K562 (cell line): ENCODE data around the gene OR2W3. TPM values are rescaled to one million over a fixed set of nuclear protein-coding genes. Genes with fewer than 3 reads are reported as not detected.
A peak's percentile ranks its signal among the peaks of the same experiment; 100 is the strongest.

Experiments
- ATAC-seq: fragments of 200-7000 bp; cut with Tn5 transposase; 3 replicates; pipeline ENCODE4 v1.9.1; 2020; ENCODE audit warnings: moderate library complexity
- BruUV-seq: library from RNA; stranded (reverse); fragments of 400-500 nt; replicated peaks from 2 replicates; lab custom pipeline; 2021; lab: Mats Ljungman, UMichigan
- CTCF ChIA-PET: fragments of 300-600 bp; formaldehyde crosslinking; extraction: SDS; loops from one replicate; lab custom pipeline; 2021; ENCODE audit warnings: low intra/inter-chr PET ratio; lab: Yijun Ruan, JAX
- POLR2A ChIA-PET: fragments of 300-600, 350-650 bp; sonication (Branson Sonifier 250); formaldehyde crosslinking; extraction: SDS; loops from one replicate; lab custom pipeline; 2021; ENCODE audit warnings: antibody characterized with exemption, inconsistent platforms; lab: Yijun Ruan, JAX
- DNase-seq, 4 experiments: peaks; one replicate each; pipeline versions ENCODE4 v3.0.0 to v3.0.0-alpha.2; 2011 to 2018; ENCODE audit warnings: low spot score in 3 of 4, mixed read lengths in 3 of 4; ENCODE audit errors: extremely low read depth in 1 of 4
- FAIRE-seq: peaks from 2 replicates; lab custom pipeline; 2011; peaks lifted over from hg19 to GRCh38; lab: Jason Lieb, UNC
- H2AFZ ChIP-seq: 2 replicates; pipeline ENCODE4 v1.6.0; 2011; ENCODE audit warnings: low read depth, low read length, control low read depth, inconsistent platforms
- H3K27ac ChIP-seq: fragments of 200-600 bp; 3 replicates; pipeline ENCODE4 v1.8.0; 2011; ENCODE audit warnings: low read depth, mild to moderate bottlenecking, control low read depth, inconsistent platforms, low read length, moderate library complexity, mixed read lengths; ENCODE audit errors: extremely low read depth
- H3K27me3 ChIP-seq, 2 experiments: fragments of 300-600 bp in 1 of 2; 2 replicates in 1 of 2; 3 replicates in 1 of 2; pipeline versions ENCODE4 v1.6.0 to v1.8.0; 2011; ENCODE audit warnings: inconsistent platforms in 2 of 2, low read length in 2 of 2, mild to moderate bottlenecking in 1 of 2, mixed read lengths in 1 of 2, moderate library complexity in 1 of 2; ENCODE audit not compliant: control insufficient read depth in 2 of 2, insufficient read depth in 2 of 2
- H3K36me3 ChIP-seq: fragments of 300-600 bp; 3 replicates; pipeline ENCODE4 v1.8.0; 2011; ENCODE audit warnings: mild to moderate bottlenecking, low read length, inconsistent platforms; ENCODE audit not compliant: control insufficient read depth, insufficient read depth
- H3K4me1 ChIP-seq, 2 experiments: fragments of 200-600 bp in 1 of 2; replicated peaks in 1 of 2; 2 replicates in 1 of 2; 3 replicates in 1 of 2; pipeline versions ENCODE4 v1.5.1 to v1.8.0; 2011; ENCODE audit warnings: inconsistent platforms in 2 of 2, low read length in 2 of 2, mild to moderate bottlenecking in 1 of 2, mixed read lengths in 1 of 2, moderate library complexity in 1 of 2; ENCODE audit not compliant: control insufficient read depth in 2 of 2, insufficient read depth in 2 of 2
- H3K4me2 ChIP-seq: 2 replicates; pipeline ENCODE4 v1.6.1; 2011; ENCODE audit warnings: low read length, control low read depth, inconsistent platforms, mixed read lengths; ENCODE audit not compliant: insufficient read depth
- H3K4me3 ChIP-seq: fragments of 200-600 bp; sonication (generic), shearing (Covaris generic); 2 replicates; pipeline ENCODE4 v1.5.1; 2016; ENCODE audit warnings: control low read depth, inconsistent platforms
- H3K79me2 ChIP-seq: fragments of 200-600 bp; 3 replicates; pipeline ENCODE4 v1.8.0; 2011; ENCODE audit warnings: low read length, inconsistent platforms; ENCODE audit not compliant: control insufficient read depth, insufficient read depth
- H3K9ac ChIP-seq, 2 experiments: 2 replicates each; pipeline versions ENCODE4 v1.6.0 to v1.6.1; 2011; ENCODE audit warnings: low read depth in 2 of 2, low read length in 2 of 2, control low read depth in 1 of 2, inconsistent platforms in 1 of 2, mild to moderate bottlenecking in 1 of 2, mixed read lengths in 1 of 2; ENCODE audit not compliant: insufficient read depth in 1 of 2
- H3K9me1 ChIP-seq: one replicate; pipeline ENCODE4 v1.6.0; 2011; ENCODE audit warnings: inconsistent platforms, mild to moderate bottlenecking, low read length, moderate library complexity; ENCODE audit not compliant: control insufficient read depth, insufficient read depth
- H3K9me3 ChIP-seq: replicated peaks from 2 replicates; pipeline ENCODE4 v1.5.1; 2011; ENCODE audit warnings: low read depth, low read length, inconsistent platforms; ENCODE audit not compliant: control insufficient read depth, insufficient read depth
- H4K20me1 ChIP-seq: replicated peaks from 2 replicates; pipeline ENCODE4 v1.6.1; 2011; ENCODE audit warnings: low read length, inconsistent platforms, mixed read lengths; ENCODE audit not compliant: control insufficient read depth, insufficient read depth
- ERF ChIP-seq: fragments of 450-650 bp; formaldehyde crosslinking; IDR thresholded peaks from 2 replicates; pipeline ENCODE4 v1.4.0; 2020; ENCODE audit warnings: mild to moderate bottlenecking, mixed read lengths
- EZH2 ChIP-seq: IDR thresholded peaks from 2 replicates; pipeline ENCODE4 v1.6.1; 2012; ENCODE audit warnings: low read depth, mild to moderate bottlenecking, inconsistent platforms, low read length, borderline replicate concordance
- FOXA1 ChIP-seq: fragments of 450-650 bp; IDR thresholded peaks from 2 replicates; pipeline ENCODE4 v1.6.1; 2016; ENCODE audit warnings: mild to moderate bottlenecking, borderline replicate concordance
- FOXK1 ChIP-seq: sonication (generic); formaldehyde crosslinking; IDR thresholded peaks from 2 replicates; pipeline ENCODE4 v1.8.0; 2022; ENCODE audit warnings: missing genetic modification reagents, mild to moderate bottlenecking, borderline replicate concordance
- FOXM1 ChIP-seq, 2 experiments: fragments of 450-650 bp in 1 of 2; sonication (generic) in 1 of 2; formaldehyde crosslinking in 1 of 2; IDR thresholded peaks; 2 replicates each; pipeline versions ENCODE4 v1.6.1 to v1.9.0; 2017 to 2022; ENCODE audit warnings: low read depth in 2 of 2, mild to moderate bottlenecking in 2 of 2, missing genetic modification reagents in 1 of 2, moderate library complexity in 1 of 2
- HINFP ChIP-seq: fragments of 450-650 bp; conservative IDR thresholded peaks from 2 replicates; pipeline ENCODE4 v1.6.1; 2016; ENCODE audit warnings: missing genetic modification characterization, low read depth, mild to moderate bottlenecking, control low read depth, missing compliant biosample characterization
- IRF9 ChIP-seq: fragments of 450-650 bp; IDR thresholded peaks from 2 replicates; pipeline ENCODE4 v1.6.1; 2016; ENCODE audit warnings: missing biosample characterization, missing genetic modification characterization
- KAT8 ChIP-seq: fragments of 450-650 bp; IDR thresholded peaks from 2 replicates; pipeline ENCODE4 v1.6.1; 2016; ENCODE audit warnings: low read depth, mild to moderate bottlenecking
- MCM2 ChIP-seq: fragments of 450-650 bp; IDR thresholded peaks from 2 replicates; pipeline ENCODE4 v1.6.1; 2017; ENCODE audit warnings: low read depth, mild to moderate bottlenecking
- RNF219 ChIP-seq: fragments of 250-450 bp; sonication (Bioruptor Pico); IDR thresholded peaks from 2 replicates; pipeline ENCODE4 v1.5.0; 2022; ENCODE audit warnings: mild to moderate bottlenecking
- ZBTB34 ChIP-seq: fragments of 250-450 bp; sonication (Bioruptor Pico); IDR thresholded peaks from 2 replicates; pipeline ENCODE4 v1.8.0; 2021; ENCODE audit warnings: mild to moderate bottlenecking, moderate library complexity
- ZFP1 ChIP-seq: fragments of 450-650 bp; formaldehyde crosslinking; IDR thresholded peaks from 2 replicates; pipeline ENCODE4 v1.4.0; 2020; ENCODE audit warnings: mild to moderate bottlenecking, mixed read lengths
- ZNF24 ChIP-seq: fragments of 450-650 bp; IDR thresholded peaks from 2 replicates; pipeline ENCODE4 v1.6.1; 2016
- ZNF766 ChIP-seq: fragments of 200-800 bp; sonication (Bioruptor generic); conservative IDR thresholded peaks from 2 replicates; pipeline ENCODE4 v1.6.1; 2016; ENCODE audit warnings: missing genetic modification characterization, missing compliant biosample characterization
- WGBS: fragments of 100-300 bp; shearing (Covaris generic); methylation state at CpG from one replicate; pipeline ENCODE4 v1.1.6; 2016; ENCODE audit warnings: low coverage, mixed read lengths; ENCODE audit not compliant: insufficient coverage; ENCODE audit errors: missing lambda C conversion rate; 5-methylcytosine and 5-hydroxymethylcytosine counted together
- in situ Hi-C: fragments of 300-500 bp; cut with MboI; formaldehyde crosslinking; loops from 4 replicates; pipeline ENCODE4 v1.15.0; 2018; ENCODE audit warnings: inconsistent platforms, mixed read lengths
- intact Hi-C: fragments of 100-400 bp; cut with micrococcal nuclease; formaldehyde crosslinking; loops from 2 replicates; pipeline ENCODE4 v1.14.2; 2022
- polyA plus RNA-seq, 8 experiments: library from polyadenylated mRNA; depleted of rRNA in 4 of 8; stranded (reverse) in 5 of 8; unstranded in 3 of 8; fragments of >200 nt; fragmentation: Nextera tagmentation in 2 of 8; fragmentation: Illumina TruSeq in 1 of 8; extraction: Ambion mirVana in 2 of 8; extraction: Trizol in 1 of 8; gene quantifications; 2 replicates each; pipeline versions ENCODE4 v1.2.1 to v1.2.3, GENCODE V29; 2011 to 2014; ENCODE audit warnings: inconsistent platforms in 1 of 8, missing spikeins in 1 of 8
- total RNA-seq, 7 experiments: library from RNA; depleted of rRNA in 6 of 7; stranded (reverse); fragments of >200 nt in 6 of 7; fragmentation: Illumina TruSeq in 2 of 7; extraction: Trizol in 2 of 7; gene quantifications; 2 replicates each; pipeline versions ENCODE4 v1.2.1 to v1.2.3, GENCODE V29; 2011 to 2021; ENCODE audit warnings: low replicate concordance in 1 of 7

The OR2W3 gene
- total and polyA plus RNA-seq, 9 of the 15 experiments (the other 6 are each of a cell fraction or from before 2014, with no cell fraction given) = 0.67 to 7.6 (median 3.7) TPM

- CTCF ChIA-PET = interaction anchor here (0.8 to 1.7 kb wide), 2 partner anchors 547 to 969 kb away, joined by 3 to 7 read pairs; no protein-coding TSS in a partner anchor
- Histone ChIP-seq H3K79me2 (peaks cover 33% of the 10 kb centered on the region), H3K4me3 (peak within 1 kb of the TSS; percentile 84), H2AFZ (peak within 1 kb of the TSS; percentile 94), H3K27ac (peak within 1 kb of the TSS; percentile 88), H3K4me2 (peak within 1 kb of the TSS; percentile 96), H3K9ac (peak within 1 kb of the TSS; percentile 72 to 96), H3K36me3 (peaks cover 18% of the 10 kb centered on the region; the same call in 2 of the 3 replicates), H3K27me3 (no peaks in the 10 kb centered on the region), H3K9me3 (peaks cover 3% of the 10 kb centered on the region; the same call in 1 of the 2 replicates), H3K9me1 (no peaks in the 10 kb centered on the region), H4K20me1 (no peaks in the 10 kb centered on the region), H3K4me1 (peaks cover 34 to 37% of the 10 kb centered on the region in 2 experiments)
- FAIRE-seq (peak; percentile 76), ATAC-seq (peak; percentile 88), DNase-seq (peak; percentile 92 to 96 (median 94))
- no TSS peak for BruUV-seq
- POLR2A ChIA-PET = interaction anchor here (0.6 to 2.1 kb wide), 13 partner anchors 9 to 1028 kb away, joined by 3 to 7 read pairs (median 4); no protein-coding TSS in a partner anchor
- in situ Hi-C loops = no loop called here
- intact Hi-C loops = loop anchor here (2.0 to 10.0 kb wide), 3 partner anchors 25 to 970 kb away; partner anchors contain the start of gene SH3BP5L
- 1% methylated on average over 76 of the region's 109 CpGs for WGBS
- no peak for TF ChIP-seq EZH2
- TF ChIP-seq ERF (CRISPR knock-in tag) = peak; percentile 25; the same call in 1 of the 2 replicates
- TF ChIP-seq FOXA1 = no peak
- TF ChIP-seq ZFP1 = no peak
- no peak for TF ChIP-seq ZBTB34 (CRISPR knock-in tag)
- TF ChIP-seq HINFP (tag) = no peak
- TF ChIP-seq ZNF766 (CRISPR knock-in tag) = 0 out of 2 replicates have a peak, but pooled peaks have one; percentile 38
- no peak for TF ChIP-seq FOXK1 (CRISPR knock-in tag)
- TF ChIP-seq ZNF24 = no peak
- no peak for TF ChIP-seq RNF219 (CRISPR knock-in tag)
- TF ChIP-seq KAT8 = no peak
- TF ChIP-seq FOXM1 (IDR thresholded peaks at IDR 0.05; ENCODE audit: low read depth) = no peak
- TF ChIP-seq FOXM1 (CRISPR knock-in tag; IDR thresholded peaks at IDR 0.05; ENCODE audit: low read depth) = no peak
- TF ChIP-seq IRF9 (tag) = no peak
- no peak for TF ChIP-seq MCM2
These were observed 38.1 kb upstream of the OR2W3 start, which contains the start of gene TRIM58 for GRCh38 chr1:247857069-247857984. TRIM58 (plus strand) TSS chr1:247857187; CDS start chr1:247857247, 60 bp downstream.
